ENCODE results near the gene ALDH1A3. TPM values are rescaled to one million over a fixed set of nuclear protein-coding genes. Genes with fewer than 3 reads are reported as not detected.

ALDH1A3 gene
- total and polyA plus RNA-seq, 2 of the 4 experiments (the other 2 are of a cell fraction), result 3.1 to 5.0 TPM

GRCh38 chr15:100923902-100924301 is 44.3 kb downstream of the ALDH1A3 start:
- H2AK5ac ChIP-seq (ENCODE audit: low read depth, low read length), result no peak overlapping the region
- no peak overlapping the region for H4K5ac ChIP-seq (ENCODE audit: low read depth, low read length)
- dilution Hi-C loops (cut with HindIII; ENCODE audit: low sequenced_read_pairs, unreplicated experiment), result no loop called here
- H2BK15ac ChIP-seq (ENCODE audit: low read depth, low read length), result no peak overlapping the region
- no peak overlapping the region for H2AFZ ChIP-seq (replicated peaks; ENCODE audit: low read length, poor library complexity)
- peaks cover 10 to 16% of the 10 kb centered on the region in 2 experiments; a peak in 3 of 4 replicates for H3K79me1 ChIP-seq (ENCODE audit: low read depth in 1 of 2, low read length in 2 of 2)
- no peak for ATAC-seq (ENCODE audit: low read depth)
- H2BK20ac ChIP-seq (ENCODE audit: low read depth, low read length), result no peak overlapping the region
- POLR2A ChIA-PET (ENCODE audit: unreplicated experiment), result no interaction called here
- DNase-seq, result no peak
- BruUV-seq (replicated peaks), result no TSS peak
- H2BK120ac ChIP-seq (ENCODE audit: low read depth, low read length), result no peak overlapping the region
- H2BK5ac ChIP-seq (ENCODE audit: low read depth, low read length, poor library complexity, severe bottlenecking), result no peak overlapping the region
- peaks cover 10% of the 10 kb centered on the region for H3K36me3 ChIP-seq (ENCODE audit: control insufficient read depth, insufficient read depth, low read length)
- CTCF ChIA-PET, result interaction anchor here (1.1 to 1.2 kb wide), 2 partner anchors 9 to 35 kb away, joined by 3 read pairs; no protein-coding TSS in a partner anchor
- no peak overlapping the region for H3K56ac ChIP-seq (ENCODE audit: extremely low read depth, insufficient read depth, low read length)
- H3K27me3 ChIP-seq (ENCODE audit: control insufficient read depth, insufficient read depth, low read length), result no peaks in the 10 kb centered on the region
- in situ Hi-C loops (cut with MboI; ENCODE audit: low sequenced_read_pairs), result loop anchor here (25.0 kb wide), 1 partner anchor 338 kb away; the partner anchor contains the start of gene CHSY1
- H3K4me1 ChIP-seq (ENCODE audit: control insufficient read depth, insufficient read depth, low read length), result no peaks in the 10 kb centered on the region; the same call in 1 of the 2 replicates
- H2AK9ac ChIP-seq (replicated peaks; ENCODE audit: low read depth, low read length, poor library complexity), result no peak overlapping the region
- no CpG with 5 or more reads among the region's 5 CpGs for WGBS, 2 experiments (ENCODE audit: extremely low coverage in 2 of 2, insufficient read length in 1 of 2)
- H3K9me1 ChIP-seq (ENCODE audit: insufficient read depth, low read length), result no peaks in the 10 kb centered on the region
- no peak overlapping the region for H3K4me2 ChIP-seq (ENCODE audit: low read depth, low read length)
- intact Hi-C loops (cut with micrococcal nuclease), result no loop called here
- H3K14ac ChIP-seq (replicated peaks; ENCODE audit: low read depth, low read length), result no peak overlapping the region
- no peak overlapping the region for H3K18ac ChIP-seq (ENCODE audit: low read depth, low read length)
- no peaks in the 10 kb centered on the region for H4K20me1 ChIP-seq (ENCODE audit: insufficient read depth, low read length)
- H3K27ac ChIP-seq (ENCODE audit: insufficient read depth, low read length), result no peak overlapping the region
- no peak overlapping the region for H3K4me3 ChIP-seq (ENCODE audit: insufficient read depth, low read depth, low read length)
- no peak overlapping the region for H3K23ac ChIP-seq (ENCODE audit: low read depth, low read length)
- no peak overlapping the region for H4K91ac ChIP-seq (ENCODE audit: insufficient read depth, low read depth, low read length)
- no peak overlapping the region for H3K4ac ChIP-seq (ENCODE audit: low read depth, low read length)
- no peak overlapping the region for H3K9ac ChIP-seq (ENCODE audit: low read depth, low read length)
- no peaks in the 10 kb centered on the region for H3K9me3 ChIP-seq (ENCODE audit: control insufficient read depth, insufficient read depth, low read length)
- TF ChIP-seq RAD21 (IDR thresholded peaks at IDR 0.05; ENCODE audit: low read length) (no peak), ELK1 (IDR thresholded peaks at IDR 0.05; ENCODE audit: borderline replicate concordance, low read depth, low read length) (no peak), BHLHE40 (IDR thresholded peaks at IDR 0.05; ENCODE audit: low read depth, low read length) (no peak), POLR2A (IDR thresholded peaks at IDR 0.05; ENCODE audit: low read depth, low read length) (no peak), SMC3 (IDR thresholded peaks at IDR 0.05; ENCODE audit: low read depth, low read length) (no peak), CHD1 (IDR thresholded peaks at IDR 0.05; ENCODE audit: low read depth, low read length) (no peak), MAFK (IDR thresholded peaks at IDR 0.05; ENCODE audit: low read depth, low read length) (no peak), CTCF (conservative IDR thresholded peaks at IDR 0.05; ENCODE audit: low read depth, low read length) (no peak), MAZ (IDR thresholded peaks at IDR 0.05; ENCODE audit: borderline replicate concordance, low read depth, low read length) (no peak), NFE2L2 (IDR thresholded peaks at IDR 0.05; ENCODE audit: low read depth, low read length) (no peak), RCOR1 (IDR thresholded peaks at IDR 0.05; ENCODE audit: insufficient replicate concordance, low read length) (no peak), RFX5 (IDR thresholded peaks at IDR 0.05; ENCODE audit: low read depth, low read length) (no peak), MXI1 (IDR thresholded peaks at IDR 0.05; ENCODE audit: borderline replicate concordance, low read depth, low read length) (no peak), USF2 (IDR thresholded peaks at IDR 0.05; ENCODE audit: low read depth, low read length) (no peak), CEBPB (IDR thresholded peaks at IDR 0.05; ENCODE audit: low read depth, low read length) (no peak), FOS (IDR thresholded peaks at IDR 0.05; ENCODE audit: low read depth, low read length) (no peak)
- H4K8ac ChIP-seq (ENCODE audit: low read depth in 2 of 2, low read length in 2 of 2), result no peak overlapping the region

All from IMR-90 (cell line).